GM12892 (cell line): ENCODE measurements around the gene UNC13D.

Source experiments
- POLR2A ChIP-seq: IDR thresholded peaks from 2 replicates; pipeline ENCODE4 v1.6.1; 2011; ENCODE audit warnings: low read depth, low read length, control low read depth
- POLR2AphosphoS5 ChIP-seq: IDR thresholded peaks from 2 replicates; pipeline ENCODE4 v1.6.1; 2011; ENCODE audit warnings: low read depth, low read length, control low read depth

GRCh38 chr17:75849724-75850123, 5.5 kb upstream of the UNC13D start:
- no peak for TF ChIP-seq POLR2AphosphoS5
- no peak for TF ChIP-seq POLR2A
